ENCODE measurements around the gene CSAD. TPM values are rescaled to one million over a fixed set of nuclear protein-coding genes. Genes with fewer than 3 reads are reported as not detected.
"Not testable (repeated sequence)": the region's sequence is repeated elsewhere in the genome, so short reads cannot be mapped to it uniquely, and the experiment has no call there.

CSAD gene
- total and polyA plus RNA-seq, 2 experiments from 2014 or later, result 15.7 to 16.8 TPM

GRCh38 chr12:53170215-53170614, 10.5 kb downstream of the CSAD start:
- no peaks in the 10 kb centered on the region for H4K20me1 ChIP-seq (ENCODE audit: insufficient read depth, poor library complexity, severe bottlenecking)
- no peaks in the 10 kb centered on the region for H3K9me3 ChIP-seq (ENCODE audit: low read depth)
- no peak overlapping the region for H3K4me2 ChIP-seq
- no peak overlapping the region for H3K27ac ChIP-seq
- DNase-seq (ENCODE audit: low spot score), result no peak
- H3K79me2 ChIP-seq, result peaks cover 3% of the 10 kb centered on the region
- no peak overlapping the region for H2AFZ ChIP-seq
- no peaks in the 10 kb centered on the region for H3K36me3 ChIP-seq (replicated peaks; ENCODE audit: insufficient read depth, low read depth)
- H3K27me3 ChIP-seq, result no peaks in the 10 kb centered on the region
- H3K4me3 ChIP-seq, result no peak overlapping the region
- H3K9me2 ChIP-seq (replicated peaks; ENCODE audit: insufficient read depth), result no peaks in the 10 kb centered on the region
- no peak for TF ChIP-seq EZH2phosphoT487 (IDR thresholded peaks at IDR 0.05; ENCODE audit: low read depth, severe bottlenecking, unreplicated experiment)
- no peak for TF ChIP-seq EZH2 (IDR thresholded peaks at IDR 0.05; ENCODE audit: borderline replicate concordance)
- TF ChIP-seq CTCF (IDR thresholded peaks at IDR 0.05; ENCODE audit: poor library complexity), result no peak
- 90% methylated on average over 8 of the region's 8 CpGs for WGBS (ENCODE audit: low lambda C conversion rate, missing lambda C conversion rate)
- H3K4me1 ChIP-seq (ENCODE audit: insufficient read depth), result peaks cover 8% of the 10 kb centered on the region

- DNase-seq (ENCODE audit: low spot score), result no peak
Measured at GRCh38 chr12:53169644-53170043, 11.1 kb downstream of the CSAD start.

GRCh38 chr12:53166837-53167236, 13.9 kb downstream of the CSAD start:
- Histone ChIP-seq H3K36me3 (replicated peaks; ENCODE audit: insufficient read depth, low read depth) (no peaks in the 10 kb centered on the region), H3K4me1 (ENCODE audit: insufficient read depth) (no peaks in the 10 kb centered on the region), H4K20me1 (ENCODE audit: insufficient read depth, poor library complexity, severe bottlenecking) (no peaks in the 10 kb centered on the region), H3K9me2 (replicated peaks; ENCODE audit: insufficient read depth) (no peaks in the 10 kb centered on the region), H3K27ac (no peak overlapping the region), H3K4me3 (no peak overlapping the region), H3K4me2 (no peak overlapping the region), H2AFZ (no peak overlapping the region), H3K79me2 (no peaks in the 10 kb centered on the region), H3K27me3 (no peaks in the 10 kb centered on the region), H3K9me3 (ENCODE audit: low read depth) (no peaks in the 10 kb centered on the region)
- TF ChIP-seq EZH2 (IDR thresholded peaks at IDR 0.05; ENCODE audit: borderline replicate concordance), result no peak
- no peak for TF ChIP-seq CTCF (IDR thresholded peaks at IDR 0.05; ENCODE audit: poor library complexity)
- no peak for TF ChIP-seq EZH2phosphoT487 (IDR thresholded peaks at IDR 0.05; ENCODE audit: low read depth, severe bottlenecking, unreplicated experiment)
- DNase-seq (ENCODE audit: low spot score), result no peak

More at GRCh38 chr12:53169644-53170043, 11.1 kb downstream of the CSAD start:
- Histone ChIP-seq H3K9me3 (ENCODE audit: low read depth) (no peaks in the 10 kb centered on the region), H3K4me2 (no peak overlapping the region), H3K27ac (no peak overlapping the region), H2AFZ (no peak overlapping the region), H3K9me2 (replicated peaks; ENCODE audit: insufficient read depth) (no peaks in the 10 kb centered on the region), H3K79me2 (peaks cover 3% of the 10 kb centered on the region), H3K36me3 (replicated peaks; ENCODE audit: insufficient read depth, low read depth) (no peaks in the 10 kb centered on the region), H3K27me3 (no peaks in the 10 kb centered on the region), H4K20me1 (ENCODE audit: insufficient read depth, poor library complexity, severe bottlenecking) (no peaks in the 10 kb centered on the region), H3K4me3 (no peak overlapping the region), H3K4me1 (ENCODE audit: insufficient read depth) (peaks cover 2% of the 10 kb centered on the region)
- TF ChIP-seq CTCF (IDR thresholded peaks at IDR 0.05; ENCODE audit: poor library complexity) (no peak), EZH2 (IDR thresholded peaks at IDR 0.05; ENCODE audit: borderline replicate concordance) (no peak), EZH2phosphoT487 (IDR thresholded peaks at IDR 0.05; ENCODE audit: low read depth, severe bottlenecking, unreplicated experiment) (no peak)
- whole genome bisulfite sequencing (ENCODE audit: low lambda C conversion rate, missing lambda C conversion rate), result 92% methylated on average over 7 of the region's 7 CpGs

- DNase-seq (ENCODE audit: low spot score); H3K4me3 ChIP-seq; H4K20me1 ChIP-seq (ENCODE audit: insufficient read depth, poor library complexity, severe bottlenecking); H3K4me1 ChIP-seq (ENCODE audit: insufficient read depth); H3K27me3 ChIP-seq; H3K4me2 ChIP-seq; H2AFZ ChIP-seq; H3K79me2 ChIP-seq; H3K9me3 ChIP-seq (ENCODE audit: low read depth); H3K9me2 ChIP-seq (replicated peaks; ENCODE audit: insufficient read depth); H3K27ac ChIP-seq; H3K36me3 ChIP-seq (replicated peaks; ENCODE audit: insufficient read depth, low read depth): not testable (repeated sequence)
- WGBS (ENCODE audit: low lambda C conversion rate, missing lambda C conversion rate), result 94% methylated on average over 2 of the region's 2 CpGs
Measured at GRCh38 chr12:53163008-53163407, 17.7 kb downstream of the CSAD start.

All from hepatocyte (in vitro differentiated cells).